HepG2 (cell line): ENCODE measurements around the gene DSCAM.

ENCODE experiments used
- FOXJ3 ChIP-seq: sonication (generic); formaldehyde crosslinking; IDR thresholded peaks from 2 replicates; pipeline ENCODE4 v1.4.0; 2020; ENCODE audit warnings: missing genetic modification reagents, mild to moderate bottlenecking, borderline replicate concordance
- PCBP2 ChIP-seq: fragments of 200-400 bp; formaldehyde crosslinking; optimal IDR thresholded peaks from 2 replicates; pipeline ENCODE3; 2018; ENCODE audit warnings: low read length, low read depth; ENCODE audit not compliant: poor library complexity, severe bottlenecking
- POLR2A ChIP-seq, 2 experiments: IDR thresholded peaks; 2 replicates each; pipeline ENCODE4 v1.6.1; 2011; ENCODE audit warnings: low read depth in 2 of 2, low read length in 2 of 2, mild to moderate bottlenecking in 1 of 2, moderate library complexity in 1 of 2; ENCODE audit not compliant: insufficient read depth in 1 of 2
- TCF7 ChIP-seq: sonication (generic); IDR thresholded peaks from 2 replicates; pipeline ENCODE4 v1.6.1; 2016; ENCODE audit warnings: antibody characterized with exemption, low read depth
- ZBTB3 ChIP-seq: sonication (generic); formaldehyde crosslinking; IDR thresholded peaks from 2 replicates; pipeline ENCODE4 v1.4.0; 2020; ENCODE audit warnings: low read depth, mild to moderate bottlenecking, moderate library complexity, missing genetic modification reagents, borderline replicate concordance
- TF ChIP-seq, protein P1 (sequence below): sonication (generic); formaldehyde crosslinking; IDR thresholded peaks from 2 replicates; pipeline ENCODE4 v1.4.0; 2020; ENCODE audit warnings: missing genetic modification reagents

DNA sequence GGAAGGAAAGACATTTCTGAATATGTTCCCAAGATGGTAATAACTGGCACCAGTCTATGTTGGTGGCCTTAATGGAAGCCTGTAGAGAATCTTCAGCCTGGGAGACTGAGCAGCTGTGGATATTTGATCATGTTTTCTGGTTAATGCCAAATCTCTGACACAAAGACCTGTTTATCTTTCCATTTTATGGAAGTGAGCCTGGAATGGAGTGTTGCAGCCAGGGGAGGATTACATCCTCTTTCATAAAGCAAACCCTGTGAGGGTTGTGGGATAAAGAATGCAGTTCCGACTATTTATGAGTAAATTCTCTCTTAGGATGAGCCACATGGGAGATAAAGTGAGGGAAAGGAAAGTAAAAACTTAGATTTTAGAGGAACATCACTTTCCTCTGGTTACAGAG lies 835.6 kb downstream of the DSCAM start:
- TF ChIP-seq, protein P1, sequence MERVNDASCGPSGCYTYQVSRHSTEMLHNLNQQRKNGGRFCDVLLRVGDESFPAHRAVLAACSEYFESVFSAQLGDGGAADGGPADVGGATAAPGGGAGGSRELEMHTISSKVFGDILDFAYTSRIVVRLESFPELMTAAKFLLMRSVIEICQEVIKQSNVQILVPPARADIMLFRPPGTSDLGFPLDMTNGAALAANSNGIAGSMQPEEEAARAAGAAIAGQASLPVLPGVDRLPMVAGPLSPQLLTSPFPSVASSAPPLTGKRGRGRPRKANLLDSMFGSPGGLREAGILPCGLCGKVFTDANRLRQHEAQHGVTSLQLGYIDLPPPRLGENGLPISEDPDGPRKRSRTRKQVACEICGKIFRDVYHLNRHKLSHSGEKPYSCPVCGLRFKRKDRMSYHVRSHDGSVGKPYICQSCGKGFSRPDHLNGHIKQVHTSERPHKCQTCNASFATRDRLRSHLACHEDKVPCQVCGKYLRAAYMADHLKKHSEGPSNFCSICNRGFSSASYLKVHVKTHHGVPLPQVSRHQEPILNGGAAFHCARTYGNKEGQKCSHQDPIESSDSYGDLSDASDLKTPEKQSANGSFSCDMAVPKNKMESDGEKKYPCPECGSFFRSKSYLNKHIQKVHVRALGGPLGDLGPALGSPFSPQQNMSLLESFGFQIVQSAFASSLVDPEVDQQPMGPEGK (CRISPR knock-in tag), result no peak
- no peak for TF ChIP-seq FOXJ3 (CRISPR knock-in tag)
- TF ChIP-seq POLR2A (IDR thresholded peaks at IDR 0.05; ENCODE audit: insufficient read depth in 1 of 2, low read depth in 2 of 2, low read length in 2 of 2), result no peak
- no peak for TF ChIP-seq PCBP2
- TF ChIP-seq ZBTB3 (CRISPR knock-in tag), result no peak
- TF ChIP-seq TCF7, result no peak
